Measurements from ENCODE around the gene CAPRIN1.

Gene CAPRIN1

GRCh38 chr11:34098813-34099212 lies 47.3 kb downstream of the CAPRIN1 start:
- no peak for DNase-seq

DNA sequence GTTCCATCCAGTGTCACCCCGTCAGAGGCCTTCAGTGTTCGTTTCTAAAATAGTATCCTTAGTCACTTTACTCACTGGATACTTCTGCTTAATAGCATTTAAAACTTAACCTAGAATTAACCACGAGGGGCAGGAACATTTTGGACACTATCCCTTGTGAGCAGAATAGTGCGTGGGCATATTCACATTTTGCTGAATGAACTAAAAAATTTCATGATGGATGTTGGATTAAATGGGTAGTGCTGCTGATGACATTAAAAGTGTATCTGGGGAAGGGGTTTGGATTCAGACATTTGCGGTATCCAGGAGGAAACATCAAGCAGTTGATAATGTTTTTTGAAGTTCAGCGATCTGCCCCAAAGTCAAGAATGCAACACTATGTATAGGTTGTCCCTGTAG lies 53.1 kb downstream of the CAPRIN1 start:
- DNase-seq = no peak

- DNase-seq = peak; percentile 95
Measured at GRCh38 chr11:34105079-34105956, 53.8 kb downstream of the CAPRIN1 start, which contains the start of gene NAT10. NAT10 (plus strand) TSS chr11:34105629; CDS start chr11:34108226, 2,597 bp downstream.

- no peak for DNase-seq
Measured at GRCh38 chr11:34105957-34106504, 54.5 kb downstream of the CAPRIN1 start.

DNA sequence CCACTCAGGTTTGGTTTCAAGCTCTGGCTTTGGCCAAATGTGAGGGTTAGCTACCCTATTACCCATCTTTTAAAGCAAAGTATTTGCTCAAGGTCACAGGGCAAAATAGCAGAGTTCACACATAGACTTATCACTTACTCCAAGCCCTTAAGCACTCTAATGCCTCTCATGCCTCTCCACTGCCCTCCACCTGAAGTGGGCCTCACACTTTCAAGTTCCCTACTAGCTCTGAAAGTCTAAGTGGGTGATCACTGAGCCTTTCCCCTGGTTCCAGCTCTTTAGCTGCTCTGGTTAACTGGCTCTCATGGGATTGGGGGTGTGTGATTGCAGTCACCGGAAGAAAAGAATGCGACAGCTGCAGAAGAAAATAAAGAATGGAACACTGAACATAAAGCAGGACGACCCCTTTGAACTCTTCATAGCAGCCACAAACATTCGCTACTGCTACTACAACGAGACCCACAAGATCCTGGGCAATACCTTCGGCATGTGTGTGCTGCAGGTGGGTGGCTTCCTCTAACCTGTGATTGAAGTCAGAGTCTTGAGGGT lies 60.3 kb downstream of the CAPRIN1 start:
- DNase-seq = no peak

DNA sequence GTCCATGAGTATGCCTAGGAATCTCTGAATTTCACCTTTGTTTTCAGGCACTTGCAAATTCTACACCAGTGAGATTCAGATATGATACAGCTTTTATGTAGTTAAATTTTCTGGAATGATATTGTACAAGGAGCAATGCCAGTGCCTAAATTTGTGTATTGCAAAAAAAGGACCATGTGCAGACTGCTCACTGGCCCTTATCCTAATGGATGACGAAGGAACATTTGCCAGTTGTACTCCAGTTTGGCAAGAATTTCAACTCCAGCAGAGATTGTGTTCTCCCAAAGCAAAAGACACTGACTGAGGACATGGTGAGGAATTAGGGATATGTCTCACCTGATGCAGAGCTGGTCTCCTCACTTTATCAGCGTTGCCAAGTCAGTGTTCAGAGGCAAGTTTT lies 62.5 kb downstream of the CAPRIN1 start:
- DNase-seq = no peak

DNA sequence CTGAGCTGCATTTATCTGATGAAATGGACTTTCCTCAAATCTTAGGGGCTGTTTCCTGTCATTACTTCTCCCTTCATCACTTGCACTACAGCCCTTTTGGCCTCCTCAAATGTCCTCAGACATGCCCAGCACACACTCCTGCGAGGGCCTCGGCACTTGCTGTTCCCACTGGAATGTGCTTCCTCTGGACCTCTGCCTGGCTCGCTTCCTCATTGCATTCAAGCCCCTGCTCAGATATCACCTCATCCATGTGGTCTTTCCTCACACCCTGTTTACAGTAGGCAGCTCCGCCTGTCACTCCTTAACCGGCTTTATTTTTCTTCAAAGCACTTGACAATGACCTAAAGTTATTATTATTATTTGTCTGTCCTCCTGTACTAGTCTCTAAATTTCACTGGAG lies 62.9 kb downstream of the CAPRIN1 start:
- no peak for DNase-seq

- no peak for DNase-seq
Measured at GRCh38 chr11:34120651-34121050, 69.1 kb downstream of the CAPRIN1 start.

DNA sequence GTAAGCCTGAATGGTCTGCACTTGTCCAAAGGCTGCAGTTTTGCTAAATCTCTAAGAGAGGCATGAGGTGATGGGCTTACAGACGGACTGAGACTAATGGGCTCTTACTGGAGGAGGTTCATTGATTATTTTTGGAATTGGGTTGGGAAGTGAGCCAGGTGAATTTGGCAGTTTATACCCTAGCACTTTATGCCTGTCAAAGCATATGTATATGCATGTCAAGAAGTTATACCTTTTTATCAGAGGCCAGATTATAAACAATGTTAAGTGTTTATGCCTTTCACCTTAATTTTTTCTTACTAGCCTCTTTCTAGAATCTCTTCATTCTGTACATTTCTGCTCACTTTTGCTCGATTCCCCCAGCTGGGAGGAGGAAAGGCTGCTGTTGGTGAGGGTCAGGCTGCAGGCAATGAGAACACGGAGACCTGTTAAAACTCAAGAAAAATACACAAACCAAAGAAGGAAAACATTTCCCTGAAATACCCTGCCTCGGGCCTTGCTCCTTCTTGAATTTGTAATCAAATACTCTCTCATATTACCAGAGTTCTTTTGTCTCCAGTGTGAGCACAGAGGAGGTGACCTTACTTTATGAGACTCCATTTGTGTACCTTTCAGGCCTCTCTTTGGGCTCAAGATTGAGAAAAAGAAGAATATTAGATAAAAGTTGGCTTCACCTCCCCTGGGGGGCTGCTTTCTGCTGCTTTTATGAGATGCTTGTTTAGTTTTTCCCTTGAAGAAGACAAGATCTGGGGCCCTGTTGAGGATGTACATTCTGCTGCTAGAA lies 73.5 kb downstream of the CAPRIN1 start:
- DNase-seq = no peak

- DNase-seq = no peak
Measured at GRCh38 chr11:34126959-34127848, 75.7 kb downstream of the CAPRIN1 start.

GRCh38 chr11:34128824-34129223 lies 77.3 kb downstream of the CAPRIN1 start:
- no peak for DNase-seq

DNA sequence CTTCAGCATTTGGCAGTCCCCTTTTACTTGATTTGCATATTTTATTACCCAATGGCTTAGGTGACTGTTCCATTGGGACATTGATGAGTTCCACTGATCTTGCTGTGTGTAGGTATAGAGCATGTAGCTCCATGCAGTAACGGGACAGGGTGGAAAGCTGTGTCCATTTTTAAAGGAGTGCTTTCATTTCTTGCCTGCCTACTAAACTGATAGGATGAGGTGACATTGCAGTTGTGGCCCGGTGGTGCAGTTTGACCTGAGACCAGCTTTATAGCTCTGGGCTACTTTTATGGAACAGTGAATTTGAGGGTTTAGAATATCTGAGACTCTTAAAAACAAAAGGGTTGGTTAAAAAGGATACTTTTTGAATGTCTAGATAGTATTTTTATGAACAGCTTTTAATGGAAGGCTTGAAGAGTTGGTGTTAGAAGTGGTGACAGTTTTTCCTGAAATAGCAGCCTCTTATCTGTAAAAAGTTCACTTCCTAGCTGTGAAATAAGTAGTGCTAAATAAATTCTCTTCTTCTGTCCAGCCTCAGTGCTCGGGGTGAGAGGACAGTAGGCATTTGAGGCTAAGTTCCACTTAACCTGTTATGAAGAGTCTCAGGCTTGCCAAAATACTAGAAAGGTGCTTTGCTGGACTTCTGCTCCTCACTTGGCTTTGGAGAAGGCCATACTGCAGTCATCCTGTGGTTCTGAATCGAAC lies 80.9 kb downstream of the CAPRIN1 start:
- DNase-seq = no peak

GRCh38 chr11:34134765-34135164 lies 83.2 kb downstream of the CAPRIN1 start:
- DNase-seq = no peak

- no peak for DNase-seq
Measured at GRCh38 chr11:34135439-34135838, 83.9 kb downstream of the CAPRIN1 start.

DNA sequence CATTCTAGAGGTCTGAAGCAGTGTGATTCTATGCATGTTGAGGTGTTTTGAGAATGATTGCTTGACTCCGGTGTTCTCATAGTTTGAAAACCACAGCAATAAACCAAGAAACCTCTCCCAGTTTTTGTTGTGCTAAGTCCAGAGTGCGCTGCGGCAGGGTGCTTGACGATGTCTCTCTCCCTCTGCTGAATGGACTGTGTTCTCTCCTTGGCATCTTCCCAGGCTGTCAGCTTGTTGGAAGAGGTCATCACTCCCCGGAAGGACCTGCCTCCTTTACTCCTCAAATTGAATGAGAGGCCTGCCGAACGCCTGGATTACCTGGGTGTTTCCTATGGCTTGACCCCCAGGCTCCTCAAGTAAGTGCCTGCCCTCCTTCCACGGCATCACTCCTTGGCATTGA lies 84.9 kb downstream of the CAPRIN1 start:
- DNase-seq = no peak

- DNase-seq = no peak
Measured at GRCh38 chr11:34139346-34139745, 87.8 kb downstream of the CAPRIN1 start.

- no peak for DNase-seq
Measured at GRCh38 chr11:34140149-34140548, 88.6 kb downstream of the CAPRIN1 start.

- no peak for DNase-seq
Measured at GRCh38 chr11:34143048-34143447, 91.5 kb downstream of the CAPRIN1 start.

DNA sequence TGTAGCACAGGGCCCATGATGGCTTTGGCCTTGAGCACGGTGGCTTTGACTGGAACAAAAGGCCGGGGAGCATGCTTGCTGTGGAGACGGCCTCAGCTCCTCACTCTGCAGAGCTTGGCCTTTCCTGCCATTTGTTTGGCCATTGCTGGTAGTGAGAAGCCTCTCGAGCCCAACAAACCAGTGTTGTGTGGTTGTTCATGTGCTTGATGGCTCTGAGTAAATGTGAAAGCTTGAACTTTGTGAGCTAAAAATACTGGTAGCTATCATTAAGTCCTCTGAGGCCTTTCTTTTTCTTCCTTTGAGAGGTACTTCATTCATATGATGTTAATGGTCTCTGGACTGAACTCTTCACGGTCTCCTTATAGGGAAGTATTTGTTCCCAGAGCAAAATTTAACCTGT lies 93.5 kb downstream of the CAPRIN1 start:
- no peak for DNase-seq

DNA sequence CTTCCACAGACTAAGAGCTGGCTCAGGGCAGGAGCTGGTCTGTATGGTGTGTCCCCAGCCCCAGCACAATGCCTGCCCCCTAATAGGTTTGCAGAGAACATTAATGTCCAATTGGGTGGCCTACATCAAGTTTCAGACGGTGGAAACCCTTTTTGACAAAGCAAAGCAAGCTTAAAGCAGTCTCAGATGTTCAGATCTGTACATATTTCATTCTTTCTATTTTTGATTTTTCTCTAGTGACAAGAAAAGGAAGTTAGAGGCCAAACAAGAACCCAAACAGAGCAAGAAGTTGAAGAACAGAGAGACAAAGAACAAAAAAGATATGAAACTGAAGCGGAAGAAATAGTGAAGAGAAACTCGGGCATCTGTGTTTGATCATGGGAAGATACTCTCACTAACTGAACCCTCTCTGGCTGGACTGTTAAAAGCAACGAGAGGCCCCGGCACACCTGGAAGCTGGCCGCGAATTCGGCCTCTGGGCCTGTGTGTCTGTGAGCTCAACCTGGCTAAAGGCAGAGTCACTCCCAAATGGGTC lies 94.4 kb downstream of the CAPRIN1 start:
- no peak for DNase-seq

GRCh38 chr11:34146411-34146810 lies 94.9 kb downstream of the CAPRIN1 start:
- no peak for DNase-seq

Measured in NCI-H2081 treated with DMSO at 0.1 percent for 48 hours (cell line).